Measurements from ENCODE around the gene SCAMP2. TPM values are rescaled to one million over a fixed set of nuclear protein-coding genes. Genes with fewer than 3 reads are reported as not detected.
A peak's percentile ranks its signal among the peaks of the same experiment; 100 is the strongest.

SCAMP2 gene
- total and polyA plus RNA-seq, 2 of the 13 experiments (the other 11 are each of a cell fraction or from before 2014, with no cell fraction given) = 34.8 to 121 TPM

DNA sequence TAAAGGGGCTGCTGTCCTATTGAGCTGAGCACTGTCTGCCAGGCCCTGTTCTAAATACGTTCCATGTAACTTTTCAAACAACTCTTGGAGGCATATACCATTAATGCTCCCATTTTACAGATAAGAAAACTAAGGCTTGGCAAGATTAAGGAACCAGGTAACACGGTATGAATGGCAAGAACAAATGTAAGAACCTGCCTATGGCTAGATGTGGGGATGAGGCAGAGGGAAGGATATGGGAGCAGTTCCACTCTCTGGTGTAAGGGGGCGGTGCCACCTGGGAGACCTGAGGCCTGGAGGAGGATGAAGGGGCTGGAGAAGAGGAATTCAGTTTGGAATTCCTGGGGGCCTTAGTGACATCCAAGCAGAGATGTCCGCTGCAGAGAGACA lies 64.3 kb downstream of the SCAMP2 start (continued):
- TF ChIP-seq, protein P1, sequence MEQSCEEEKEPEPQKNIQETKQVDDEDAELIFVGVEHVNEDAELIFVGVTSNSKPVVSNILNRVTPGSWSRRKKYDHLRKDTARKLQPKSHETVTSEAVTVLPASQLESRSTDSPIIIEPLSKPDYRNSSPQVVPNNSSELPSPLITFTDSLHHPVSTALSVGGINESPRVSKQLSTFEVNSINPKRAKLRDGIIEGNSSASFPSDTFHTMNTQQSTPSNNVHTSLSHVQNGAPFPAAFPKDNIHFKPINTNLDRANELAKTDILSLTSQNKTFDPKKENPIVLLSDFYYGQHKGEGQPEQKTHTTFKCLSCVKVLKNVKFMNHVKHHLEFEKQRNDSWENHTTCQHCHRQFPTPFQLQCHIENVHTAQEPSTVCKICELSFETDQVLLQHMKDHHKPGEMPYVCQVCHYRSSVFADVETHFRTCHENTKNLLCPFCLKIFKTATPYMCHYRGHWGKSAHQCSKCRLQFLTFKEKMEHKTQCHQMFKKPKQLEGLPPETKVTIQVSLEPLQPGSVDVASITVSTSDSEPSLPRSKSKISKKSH (CRISPR knock-in tag; IDR thresholded peaks at IDR 0.05; ENCODE audit: borderline replicate concordance) = no peak

DNA sequence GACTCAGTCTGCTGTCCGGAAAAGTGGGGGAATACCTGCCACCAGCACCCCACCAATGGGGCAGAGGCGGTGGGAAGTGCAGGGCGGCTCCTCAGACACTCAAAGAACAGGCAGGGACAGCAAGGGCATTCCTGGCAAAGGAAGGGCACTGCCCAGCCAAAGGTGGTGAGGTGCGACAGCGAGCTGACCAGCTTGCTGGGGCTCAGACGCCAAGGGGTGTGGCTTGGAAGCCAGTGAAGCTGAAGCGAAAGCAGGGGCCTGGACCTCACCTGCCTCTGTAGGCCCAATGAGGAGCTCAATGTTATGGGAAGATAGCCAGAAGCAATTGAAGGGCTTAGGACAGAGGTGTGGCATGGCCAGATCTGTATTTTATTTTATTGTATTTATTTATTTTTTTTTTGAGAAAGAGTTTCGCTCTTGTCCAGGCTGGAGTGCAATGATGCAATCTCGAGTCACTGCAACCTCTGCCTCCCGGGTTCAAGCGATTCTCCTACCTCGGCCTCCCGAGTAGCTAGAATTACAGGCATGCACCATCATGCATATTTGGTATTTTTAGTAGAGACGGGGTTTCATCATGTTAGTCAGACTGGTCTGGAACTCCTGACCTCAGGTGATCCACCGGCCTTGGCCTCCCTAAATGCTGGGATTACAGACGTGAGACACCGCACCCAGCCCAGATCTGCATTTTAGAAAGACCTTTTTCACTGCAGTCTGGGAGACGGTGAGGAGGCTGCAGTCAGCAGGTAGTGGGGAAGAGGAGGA lies 64.9 kb downstream of the SCAMP2 start:
- no peak overlapping the region for H3K27ac ChIP-seq (ENCODE audit: extremely low read length, insufficient read depth, low read length)
- no peak overlapping the region for H2AFZ ChIP-seq (ENCODE audit: low read length)
- H3K4me3 ChIP-seq (replicated peaks in 1 of 3; ENCODE audit: insufficient read depth in 1 of 3, low read depth in 2 of 3, low read length in 3 of 3) = no peak overlapping the region
- WGBS (ENCODE audit: low lambda C conversion rate) = 20% methylated on average over 17 of the region's 18 CpGs
- H3K79me2 ChIP-seq (ENCODE audit: insufficient read depth, low read length) = no peaks in the 10 kb centered on the region
- CTCF ChIA-PET (ENCODE audit: low intra/inter-chr PET ratio, low total read pairs) = no interaction called here
- FAIRE-seq (no peak), DNase-seq (ENCODE audit: low spot score) (no peak), ATAC-seq (peak; percentile 51)
- POLR2A ChIA-PET = interaction anchor here (0.9 kb wide), 1 partner anchor 25 kb away, joined by 3 read pairs; no protein-coding TSS in a partner anchor
- in situ Hi-C loops (cut with HindIII; ENCODE audit: extremely low pct_ligation_motif_present, low pct_unique_long_range_greater_than_20kb) (no loop called here), intact Hi-C loops (cut with micrococcal nuclease; ENCODE audit: unreplicated experiment) (no loop called here)
- H3K4me2 ChIP-seq (ENCODE audit: low read depth, low read length) = peak overlapping the region; percentile 53
- H3K27me3 ChIP-seq (ENCODE audit: control insufficient read depth in 1 of 2, insufficient read depth in 2 of 2, low read length in 2 of 2) = peaks cover 0 to 8% of the 10 kb centered on the region in 2 experiments; a peak in 2 of 5 replicates
- no peaks in the 10 kb centered on the region for H4K20me1 ChIP-seq (ENCODE audit: insufficient read depth, low read length)
- TF ChIP-seq ATF7 (IDR thresholded peaks at IDR 0.05) (peak; percentile 36; the same call in 1 of the 2 replicates), ATF7 (CRISPR knock-in tag; IDR thresholded peaks at IDR 0.05) (no peak), SMAD9 (CRISPR knock-in tag; IDR thresholded peaks at IDR 0.05) (no peak), CEBPB (IDR thresholded peaks at IDR 0.05; ENCODE audit: borderline replicate concordance, low read depth, low read length) (0 out of 2 replicates have a peak, but pooled peaks have one; percentile 22), CEBPG (CRISPR knock-in tag; IDR thresholded peaks at IDR 0.05) (peak; percentile 40; the same call in 1 of the 2 replicates), RAD21 (CRISPR knock-in tag; IDR thresholded peaks at IDR 0.05) (no peak)
- no TSS peak for BruUV-seq (replicated peaks)
- no peaks in the 10 kb centered on the region for H3K9me3 ChIP-seq (ENCODE audit: low read length)
- peaks cover 2 to 4% of the 10 kb centered on the region in 2 experiments; a peak in 3 of 5 replicates for H3K36me3 ChIP-seq (replicated peaks in 1 of 2; ENCODE audit: control insufficient read depth in 1 of 2, insufficient read depth in 2 of 2, low read length in 2 of 2)
- H3K4me1 ChIP-seq (ENCODE audit: insufficient read depth, low read length) = peaks cover 10% of the 10 kb centered on the region
- no peak overlapping the region for H3K9ac ChIP-seq (ENCODE audit: insufficient read depth, low read depth, low read length)

Data from HepG2 (cell line).